Neuronal stem cell (in vitro differentiated cells): ENCODE data around the gene SYT7. TPM values are rescaled to one million over a fixed set of nuclear protein-coding genes. Genes with fewer than 3 reads are reported as not detected.

ENCODE experiments used
- small RNA-seq: library from polyadenylated mRNA; stranded (forward); fragments of <200 nt; extraction: miRNeasy Mini kit (QIAGEN cat#:217004); gene quantifications from one replicate; pipeline ENCODE3, GENCODE V24; 2013; ENCODE audit not compliant: insufficient read depth

The SYT7 gene

Small RNA genes lying within 50 kb of the gene (small RNA-seq; reads per million reads assigned to genes)
- not detected for gene MIR4488
